ENCODE results near the gene STARD13.

Gene STARD13, protein sequence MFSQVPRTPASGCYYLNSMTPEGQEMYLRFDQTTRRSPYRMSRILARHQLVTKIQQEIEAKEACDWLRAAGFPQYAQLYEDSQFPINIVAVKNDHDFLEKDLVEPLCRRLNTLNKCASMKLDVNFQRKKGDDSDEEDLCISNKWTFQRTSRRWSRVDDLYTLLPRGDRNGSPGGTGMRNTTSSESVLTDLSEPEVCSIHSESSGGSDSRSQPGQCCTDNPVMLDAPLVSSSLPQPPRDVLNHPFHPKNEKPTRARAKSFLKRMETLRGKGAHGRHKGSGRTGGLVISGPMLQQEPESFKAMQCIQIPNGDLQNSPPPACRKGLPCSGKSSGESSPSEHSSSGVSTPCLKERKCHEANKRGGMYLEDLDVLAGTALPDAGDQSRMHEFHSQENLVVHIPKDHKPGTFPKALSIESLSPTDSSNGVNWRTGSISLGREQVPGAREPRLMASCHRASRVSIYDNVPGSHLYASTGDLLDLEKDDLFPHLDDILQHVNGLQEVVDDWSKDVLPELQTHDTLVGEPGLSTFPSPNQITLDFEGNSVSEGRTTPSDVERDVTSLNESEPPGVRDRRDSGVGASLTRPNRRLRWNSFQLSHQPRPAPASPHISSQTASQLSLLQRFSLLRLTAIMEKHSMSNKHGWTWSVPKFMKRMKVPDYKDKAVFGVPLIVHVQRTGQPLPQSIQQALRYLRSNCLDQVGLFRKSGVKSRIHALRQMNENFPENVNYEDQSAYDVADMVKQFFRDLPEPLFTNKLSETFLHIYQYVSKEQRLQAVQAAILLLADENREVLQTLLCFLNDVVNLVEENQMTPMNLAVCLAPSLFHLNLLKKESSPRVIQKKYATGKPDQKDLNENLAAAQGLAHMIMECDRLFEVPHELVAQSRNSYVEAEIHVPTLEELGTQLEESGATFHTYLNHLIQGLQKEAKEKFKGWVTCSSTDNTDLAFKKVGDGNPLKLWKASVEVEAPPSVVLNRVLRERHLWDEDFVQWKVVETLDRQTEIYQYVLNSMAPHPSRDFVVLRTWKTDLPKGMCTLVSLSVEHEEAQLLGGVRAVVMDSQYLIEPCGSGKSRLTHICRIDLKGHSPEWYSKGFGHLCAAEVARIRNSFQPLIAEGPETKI
- 0 to 0.09 (median 0) reads per million in 3 donors for total RNA-seq

DNA sequence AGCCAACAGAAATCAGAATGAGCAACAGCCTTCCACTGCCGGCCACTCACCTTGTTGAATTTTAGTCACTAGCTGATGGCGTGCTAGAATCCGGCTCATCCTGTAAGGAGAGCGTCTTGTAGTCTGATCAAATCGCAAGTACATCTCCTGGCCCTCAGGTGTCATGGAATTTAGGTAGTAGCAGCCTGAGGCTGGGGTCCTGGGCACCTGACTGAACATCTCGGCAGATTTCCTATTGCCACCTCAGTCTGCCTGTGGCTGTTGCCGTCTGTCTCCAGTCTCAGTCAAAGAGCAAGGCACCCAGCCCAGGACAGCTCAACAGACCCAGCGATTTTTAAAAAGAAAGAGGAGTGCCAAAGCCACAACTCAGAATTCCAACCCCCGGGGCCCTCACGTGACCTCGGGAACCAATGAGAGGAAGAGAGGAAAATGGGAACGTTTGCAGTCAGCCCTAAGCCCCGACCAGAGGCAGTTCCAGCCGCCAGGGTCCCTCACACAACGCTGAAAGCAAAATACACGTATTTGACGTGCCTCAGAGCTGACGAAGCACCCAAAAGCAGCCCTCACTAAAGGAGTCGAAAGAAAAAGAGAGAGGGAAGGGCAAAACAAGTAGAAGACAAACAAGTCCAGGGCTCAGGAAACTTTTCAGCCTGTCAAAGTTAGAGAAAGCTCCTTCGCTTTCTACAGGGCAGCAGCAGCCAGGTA is at the start of gene STARD13:
Gene STARD13, minus strand, starts transcription at position 336 of the 705 bp plus-strand sequence. Its CDS starts 117 bp downstream, at position 219.
- H3K27ac ChIP-seq (ENCODE audit: insufficient read depth, low read length, poor library complexity, severe bottlenecking) = no peak within 1 kb of the TSS
- no peaks in the 10 kb centered on the region for H3K36me3 ChIP-seq (ENCODE audit: control insufficient read depth, insufficient read depth, low read length)
- H3K9me3 ChIP-seq (ENCODE audit: control insufficient read depth, low read length) = no peaks in the 10 kb centered on the region
- no peak within 1 kb of the TSS for H3K4me3 ChIP-seq (ENCODE audit: insufficient read depth, low read depth, low read length, poor library complexity, severe bottlenecking)
- H3K4me1 ChIP-seq (ENCODE audit: control insufficient read depth, insufficient read depth, low read length, poor library complexity, severe bottlenecking) = no peaks in the 10 kb centered on the region
- H3K27me3 ChIP-seq (replicated peaks; ENCODE audit: control insufficient read depth, insufficient read depth, low read length, poor library complexity, severe bottlenecking) = no peaks in the 10 kb centered on the region
- no peak for DNase-seq

DNA sequence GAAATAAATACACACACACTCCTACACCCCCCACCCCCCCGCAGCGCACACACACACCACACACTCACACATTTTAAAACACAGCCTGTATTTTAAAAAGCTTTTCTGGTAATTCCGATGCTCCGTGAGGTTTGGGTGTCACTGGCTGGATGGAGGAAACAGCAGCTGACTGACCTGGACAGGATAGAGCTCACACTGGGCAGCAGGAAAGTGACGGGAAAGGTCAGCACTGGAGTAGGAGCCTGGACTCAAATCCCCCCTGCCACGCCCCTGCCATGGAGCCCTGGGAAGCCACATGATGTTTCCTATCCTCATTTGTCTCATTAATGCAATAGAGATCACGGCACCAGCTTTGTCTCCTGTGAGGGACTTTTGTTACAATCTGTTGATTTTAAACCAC is 49.3 kb upstream of the STARD13 start:
- H3K4me3 ChIP-seq (ENCODE audit: insufficient read depth, low read depth, low read length, poor library complexity, severe bottlenecking) = no peak overlapping the region
- no peak for DNase-seq
- no peaks in the 10 kb centered on the region for H3K9me3 ChIP-seq (ENCODE audit: control insufficient read depth, low read length)

DNA sequence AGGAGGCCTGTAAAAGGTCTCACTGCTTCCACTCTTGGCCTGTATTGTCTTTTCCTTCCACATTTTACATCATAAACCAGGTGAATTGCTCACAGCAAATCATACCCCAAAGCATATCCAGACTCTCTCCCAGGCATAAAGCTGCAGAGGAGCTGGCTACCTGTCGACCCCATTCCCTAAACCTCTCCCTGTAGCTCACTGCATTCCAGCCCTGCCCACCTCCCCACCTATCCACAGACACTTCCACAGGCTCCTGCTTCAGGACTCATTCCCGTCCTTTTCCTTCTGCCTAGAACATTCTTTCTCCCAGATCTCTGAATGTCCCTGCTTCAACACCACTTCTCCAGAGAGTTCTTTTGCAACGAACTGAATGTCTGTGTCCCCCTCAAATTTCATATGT is 46.4 kb upstream of the STARD13 start:
- no peak overlapping the region for H3K4me3 ChIP-seq (ENCODE audit: insufficient read depth, low read depth, low read length, poor library complexity, severe bottlenecking)
- no peaks in the 10 kb centered on the region for H3K36me3 ChIP-seq (ENCODE audit: control insufficient read depth, insufficient read depth, low read length)
- H3K27ac ChIP-seq (ENCODE audit: insufficient read depth, low read length, poor library complexity, severe bottlenecking) = no peak overlapping the region
- no peaks in the 10 kb centered on the region for H3K9me3 ChIP-seq (ENCODE audit: control insufficient read depth, low read length)
- no peaks in the 10 kb centered on the region for H3K27me3 ChIP-seq (replicated peaks; ENCODE audit: control insufficient read depth, insufficient read depth, low read length, poor library complexity, severe bottlenecking)
- no peak for DNase-seq
- H3K4me1 ChIP-seq (ENCODE audit: control insufficient read depth, insufficient read depth, low read length, poor library complexity, severe bottlenecking) = no peaks in the 10 kb centered on the region

More for the DNA sequence above, 49.3 kb upstream of the STARD13 start:
- no peaks in the 10 kb centered on the region for H3K4me1 ChIP-seq (ENCODE audit: control insufficient read depth, insufficient read depth, low read length, poor library complexity, severe bottlenecking)
- H3K27me3 ChIP-seq (replicated peaks; ENCODE audit: control insufficient read depth, insufficient read depth, low read length, poor library complexity, severe bottlenecking) = no peaks in the 10 kb centered on the region
- no peaks in the 10 kb centered on the region for H3K36me3 ChIP-seq (ENCODE audit: control insufficient read depth, insufficient read depth, low read length)
- no peak overlapping the region for H3K27ac ChIP-seq (ENCODE audit: insufficient read depth, low read length, poor library complexity, severe bottlenecking)

DNA sequence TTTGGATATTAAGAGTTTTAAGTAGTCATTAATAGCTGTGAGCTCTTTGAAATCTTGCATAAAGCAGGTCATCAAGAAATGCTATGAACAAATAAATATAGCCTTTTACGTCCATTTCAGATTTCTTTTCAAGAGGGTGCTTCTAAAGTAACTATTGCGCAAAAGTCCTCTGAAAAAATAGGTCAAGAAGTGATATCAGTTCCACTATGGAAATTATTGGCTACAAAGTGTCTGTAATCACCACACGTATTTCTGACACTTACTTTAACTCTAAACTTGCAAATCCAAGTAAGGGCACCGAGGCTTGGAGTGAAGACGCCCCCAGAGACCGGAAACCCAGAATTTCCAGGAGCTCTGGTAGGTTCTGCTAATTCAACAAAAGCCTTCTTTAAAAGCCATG is 44.9 kb upstream of the STARD13 start:
- Histone ChIP-seq H3K9me3 (ENCODE audit: control insufficient read depth, low read length) (no peaks in the 10 kb centered on the region), H3K27me3 (replicated peaks; ENCODE audit: control insufficient read depth, insufficient read depth, low read length, poor library complexity, severe bottlenecking) (no peaks in the 10 kb centered on the region), H3K36me3 (ENCODE audit: control insufficient read depth, insufficient read depth, low read length) (no peaks in the 10 kb centered on the region), H3K4me1 (ENCODE audit: control insufficient read depth, insufficient read depth, low read length, poor library complexity, severe bottlenecking) (no peaks in the 10 kb centered on the region), H3K4me3 (ENCODE audit: insufficient read depth, low read depth, low read length, poor library complexity, severe bottlenecking) (no peak overlapping the region), H3K27ac (ENCODE audit: insufficient read depth, low read length, poor library complexity, severe bottlenecking) (no peak overlapping the region)
- DNase-seq = no peak

DNA sequence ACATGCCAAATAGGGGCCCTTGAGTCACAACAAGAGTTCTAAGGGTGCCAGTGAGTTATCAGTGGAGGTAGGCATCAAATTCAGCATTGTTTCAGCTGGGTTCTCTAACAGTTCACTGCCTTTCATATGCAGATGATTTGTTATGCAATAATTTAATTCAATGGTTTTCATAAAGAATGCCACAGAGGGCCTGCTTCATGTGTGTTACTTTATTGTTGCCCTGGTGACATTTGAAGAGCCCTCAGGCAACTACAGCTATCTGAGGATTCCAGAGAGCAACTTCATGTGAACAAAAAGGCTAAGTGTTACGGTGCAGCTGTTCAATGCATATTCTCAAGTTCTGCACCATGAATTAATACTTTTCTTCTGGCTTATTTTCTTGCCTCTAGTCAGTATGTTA is 43.1 kb upstream of the STARD13 start:
- Histone ChIP-seq H3K4me1 (ENCODE audit: control insufficient read depth, insufficient read depth, low read length, poor library complexity, severe bottlenecking) (no peaks in the 10 kb centered on the region), H3K9me3 (ENCODE audit: control insufficient read depth, low read length) (no peaks in the 10 kb centered on the region), H3K36me3 (ENCODE audit: control insufficient read depth, insufficient read depth, low read length) (no peaks in the 10 kb centered on the region), H3K4me3 (ENCODE audit: insufficient read depth, low read depth, low read length, poor library complexity, severe bottlenecking) (no peak overlapping the region), H3K27ac (ENCODE audit: insufficient read depth, low read length, poor library complexity, severe bottlenecking) (no peak overlapping the region), H3K27me3 (replicated peaks; ENCODE audit: control insufficient read depth, insufficient read depth, low read length, poor library complexity, severe bottlenecking) (no peaks in the 10 kb centered on the region)
- no peak for DNase-seq

DNA sequence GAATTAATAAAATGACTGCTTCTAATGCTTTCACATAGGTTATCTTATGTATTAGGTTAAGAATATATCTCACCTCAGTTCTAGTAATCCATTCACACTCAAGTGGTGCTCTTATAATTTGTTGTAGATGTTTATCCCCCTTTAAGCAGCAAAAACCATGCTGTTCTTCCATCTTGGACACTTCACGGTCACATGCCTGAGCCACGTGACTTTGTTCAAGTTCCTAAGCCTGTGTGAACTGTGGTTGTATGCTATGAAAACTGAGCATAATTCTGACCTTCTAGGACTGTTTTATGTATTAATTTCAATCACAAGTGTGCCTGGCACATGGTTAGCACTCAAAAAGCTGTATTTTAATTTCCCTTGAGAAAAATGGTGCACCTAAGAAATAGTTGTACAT is 41.2 kb upstream of the STARD13 start:
- no peak overlapping the region for H3K4me3 ChIP-seq (ENCODE audit: insufficient read depth, low read depth, low read length, poor library complexity, severe bottlenecking)
- no peaks in the 10 kb centered on the region for H3K9me3 ChIP-seq (ENCODE audit: control insufficient read depth, low read length)
- DNase-seq = no peak
- no peaks in the 10 kb centered on the region for H3K36me3 ChIP-seq (ENCODE audit: control insufficient read depth, insufficient read depth, low read length)
- H3K27me3 ChIP-seq (replicated peaks; ENCODE audit: control insufficient read depth, insufficient read depth, low read length, poor library complexity, severe bottlenecking) = no peaks in the 10 kb centered on the region
- H3K27ac ChIP-seq (ENCODE audit: insufficient read depth, low read length, poor library complexity, severe bottlenecking) = no peak overlapping the region
- no peaks in the 10 kb centered on the region for H3K4me1 ChIP-seq (ENCODE audit: control insufficient read depth, insufficient read depth, low read length, poor library complexity, severe bottlenecking)

DNA sequence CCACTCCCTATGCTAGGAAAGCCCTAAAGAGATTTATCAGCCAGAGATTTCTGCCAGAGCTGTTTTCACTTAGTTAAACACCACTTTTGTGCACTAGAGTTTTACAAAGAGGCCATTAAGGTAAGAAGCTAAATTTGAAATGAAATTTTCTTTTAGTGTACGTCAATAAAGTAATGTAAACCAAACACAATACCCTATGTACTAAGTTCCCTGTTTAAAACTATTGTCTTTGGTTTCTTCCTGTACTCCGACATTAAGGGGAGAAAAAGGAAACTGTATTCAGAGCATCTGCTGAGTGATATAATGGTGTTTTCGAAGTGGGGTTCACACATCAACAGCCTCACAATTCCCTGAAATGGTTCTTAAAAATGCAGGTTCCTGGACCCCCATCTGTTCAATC is 40.7 kb upstream of the STARD13 start:
- Histone ChIP-seq H3K4me1 (ENCODE audit: control insufficient read depth, insufficient read depth, low read length, poor library complexity, severe bottlenecking) (no peaks in the 10 kb centered on the region), H3K9me3 (ENCODE audit: control insufficient read depth, low read length) (no peaks in the 10 kb centered on the region), H3K27ac (ENCODE audit: insufficient read depth, low read length, poor library complexity, severe bottlenecking) (no peak overlapping the region), H3K36me3 (ENCODE audit: control insufficient read depth, insufficient read depth, low read length) (no peaks in the 10 kb centered on the region), H3K4me3 (ENCODE audit: insufficient read depth, low read depth, low read length, poor library complexity, severe bottlenecking) (no peak overlapping the region), H3K27me3 (replicated peaks; ENCODE audit: control insufficient read depth, insufficient read depth, low read length, poor library complexity, severe bottlenecking) (no peaks in the 10 kb centered on the region)
- DNase-seq = no peak

DNA sequence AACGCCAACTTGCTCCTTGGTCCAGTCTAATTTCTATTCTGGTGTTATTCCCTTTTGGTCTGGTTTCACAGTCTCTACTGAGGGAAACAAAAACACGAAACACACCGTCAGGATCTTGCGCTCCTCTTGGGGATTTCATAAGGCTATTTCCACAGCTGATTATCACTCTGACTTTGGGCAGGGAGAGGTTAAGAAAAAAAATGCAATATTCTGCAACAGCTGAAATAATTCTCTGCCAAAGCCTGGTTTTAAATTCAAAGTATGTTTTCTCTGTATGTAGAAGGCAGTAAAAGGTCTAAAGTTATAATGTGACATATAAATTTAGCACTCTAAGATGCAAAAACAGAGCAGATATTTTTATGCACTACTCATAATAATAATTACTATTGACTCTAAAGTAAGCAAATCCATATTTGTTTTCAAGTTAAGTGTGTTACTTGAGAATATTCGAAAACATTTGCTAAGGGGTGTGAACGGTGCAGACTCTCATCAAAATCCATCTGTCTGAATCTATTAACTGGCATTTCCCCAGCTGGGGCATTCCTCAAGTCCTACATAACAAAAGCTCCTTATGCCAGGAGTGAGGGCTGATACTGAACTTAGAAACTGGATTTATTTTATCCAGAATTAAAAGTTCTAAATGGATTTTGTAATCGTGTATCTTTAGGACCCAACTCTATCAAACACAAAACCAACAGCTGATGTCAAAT is 38.4 kb upstream of the STARD13 start:
- H3K4me1 ChIP-seq (ENCODE audit: control insufficient read depth, insufficient read depth, low read length, poor library complexity, severe bottlenecking) = no peaks in the 10 kb centered on the region
- no peak for DNase-seq
- H3K27me3 ChIP-seq (replicated peaks; ENCODE audit: control insufficient read depth, insufficient read depth, low read length, poor library complexity, severe bottlenecking) = no peaks in the 10 kb centered on the region
- no peak overlapping the region for H3K4me3 ChIP-seq (ENCODE audit: insufficient read depth, low read depth, low read length, poor library complexity, severe bottlenecking)
- no peaks in the 10 kb centered on the region for H3K9me3 ChIP-seq (ENCODE audit: control insufficient read depth, low read length)
- no peaks in the 10 kb centered on the region for H3K36me3 ChIP-seq (ENCODE audit: control insufficient read depth, insufficient read depth, low read length)
- H3K27ac ChIP-seq (ENCODE audit: insufficient read depth, low read length, poor library complexity, severe bottlenecking) = no peak overlapping the region

DNA sequence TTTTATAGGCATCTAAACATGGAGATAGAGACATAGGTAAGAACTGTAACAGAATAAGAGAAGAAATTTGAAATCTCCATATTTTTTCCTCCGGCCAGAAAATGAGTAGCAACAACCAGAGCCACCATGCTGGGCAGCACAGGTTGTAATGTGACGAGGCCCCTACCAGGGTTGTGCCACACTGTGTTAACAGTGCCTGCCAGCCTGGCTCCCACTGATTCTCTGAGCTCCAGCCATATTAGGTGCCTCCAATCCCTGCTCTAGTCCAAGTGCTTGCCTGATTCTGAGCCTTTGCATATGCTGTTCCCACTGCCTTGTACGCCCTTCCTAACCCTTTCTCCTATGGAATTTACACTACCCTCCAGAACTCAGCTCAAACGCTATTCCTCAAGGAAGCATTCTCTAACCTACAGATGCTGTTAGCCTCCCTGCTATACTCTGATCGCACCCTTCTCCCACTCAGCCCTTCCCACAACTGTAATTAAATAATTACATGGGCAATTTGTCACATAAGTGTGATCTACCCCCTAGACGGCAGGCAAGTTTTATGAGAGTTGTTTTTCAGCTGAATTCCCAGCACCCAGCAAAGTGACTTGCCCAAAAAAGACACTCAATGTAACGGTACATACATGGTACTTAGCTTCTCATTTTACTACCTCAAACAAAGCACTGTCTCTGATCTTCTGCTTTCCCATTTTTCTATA is 37.6 kb upstream of the STARD13 start:
- H3K9me3 ChIP-seq (ENCODE audit: control insufficient read depth, low read length) = no peaks in the 10 kb centered on the region
- DNase-seq = no peak
- no peak overlapping the region for H3K4me3 ChIP-seq (ENCODE audit: insufficient read depth, low read depth, low read length, poor library complexity, severe bottlenecking)
- no peak overlapping the region for H3K27ac ChIP-seq (ENCODE audit: insufficient read depth, low read length, poor library complexity, severe bottlenecking)
- H3K36me3 ChIP-seq (ENCODE audit: control insufficient read depth, insufficient read depth, low read length) = no peaks in the 10 kb centered on the region
- H3K4me1 ChIP-seq (ENCODE audit: control insufficient read depth, insufficient read depth, low read length, poor library complexity, severe bottlenecking) = no peaks in the 10 kb centered on the region
- no peaks in the 10 kb centered on the region for H3K27me3 ChIP-seq (replicated peaks; ENCODE audit: control insufficient read depth, insufficient read depth, low read length, poor library complexity, severe bottlenecking)
